Calu3 (cell line): ENCODE measurements around the gene CALY. TPM values are rescaled to one million over a fixed set of nuclear protein-coding genes. Genes with fewer than 3 reads are reported as not detected.

ENCODE experiments used
- BruUV-seq: library from RNA; stranded (reverse); fragments of 400-500 nt; replicated peaks from 2 replicates; lab custom pipeline; 2021; lab: Mats Ljungman, UMichigan
- CTCF ChIA-PET: fragments of 300-600 bp; sonication (Branson Sonifier 250); formaldehyde crosslinking; loops from one replicate; lab custom pipeline; 2022; ENCODE audit warnings: antibody characterized with exemption; lab: Charles Lee
- DNase-seq: peaks from one replicate; pipeline ENCODE4 v3.0.0; 2022
- H3K27ac Mint-ChIP-seq: one replicate; pipeline ENCODE4 v1.8.0; 2022; ENCODE audit warnings: mixed read lengths; ENCODE audit not compliant: unreplicated experiment
- H3K27me3 Mint-ChIP-seq: one replicate; pipeline ENCODE4 v1.8.0; 2022; ENCODE audit warnings: mixed read lengths; ENCODE audit not compliant: unreplicated experiment
- H3K36me3 Mint-ChIP-seq: one replicate; pipeline ENCODE4 v1.8.0; 2022; ENCODE audit warnings: mild to moderate bottlenecking, moderate library complexity, mixed read lengths; ENCODE audit not compliant: insufficient read depth, unreplicated experiment
- H3K4me1 Mint-ChIP-seq: one replicate; pipeline ENCODE4 v1.8.0; 2022; ENCODE audit warnings: mild to moderate bottlenecking, low read depth, mixed read lengths; ENCODE audit not compliant: unreplicated experiment
- H3K4me3 Mint-ChIP-seq: one replicate; pipeline ENCODE4 v1.8.0; 2022; ENCODE audit warnings: mild to moderate bottlenecking, low read depth, moderate library complexity, mixed read lengths; ENCODE audit not compliant: unreplicated experiment
- H3K9me3 Mint-ChIP-seq: one replicate; pipeline ENCODE4 v1.8.0; 2022; ENCODE audit warnings: low read depth, mixed read lengths; ENCODE audit not compliant: unreplicated experiment
- intact Hi-C: fragments of 100-400 bp; cut with micrococcal nuclease; formaldehyde crosslinking; loops from one replicate; pipeline ENCODE4 v1.10.0; 2022; ENCODE audit not compliant: unreplicated experiment
- total RNA-seq: library from RNA; stranded (reverse); gene quantifications from 2 replicates; pipeline ENCODE4 v1.2.3, GENCODE V29; 2022
- TF ChIP-seq, protein P1 (sequence below): fragments of 200-600 bp; IDR thresholded peaks from one replicate; pipeline ENCODE4 v1.8.0; 2022; ENCODE audit warnings: antibody characterized with exemption; ENCODE audit not compliant: unreplicated experiment

Gene CALY
- total RNA-seq, 1 experiment from 2014 or later: not detected

DNA sequence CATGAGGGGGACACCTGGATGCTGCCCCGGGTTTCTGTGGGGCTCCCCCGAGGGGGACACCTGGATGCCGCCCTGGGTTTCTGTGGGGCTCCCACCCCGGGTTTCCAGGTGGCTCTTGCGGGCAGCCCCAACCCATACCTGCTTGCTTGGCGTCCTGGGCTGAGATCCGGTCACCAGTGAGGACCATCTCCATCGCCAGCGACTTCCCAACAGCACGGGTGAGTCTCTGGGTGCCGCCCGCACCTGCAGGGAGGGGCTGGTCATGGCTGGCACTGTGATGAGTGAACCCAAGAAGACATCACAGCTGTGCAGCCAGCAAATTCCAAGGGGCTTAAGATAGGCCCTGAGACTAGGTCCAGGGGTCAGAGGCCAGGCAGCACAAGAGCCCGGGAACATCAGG, 30.1 kb upstream of the CALY start:
- CTCF ChIA-PET: no interaction called here
- no peak for DNase-seq
- Mint-ChIP-seq H3K27ac (no peak overlapping the region), H3K27me3 (no peaks in the 10 kb centered on the region), H3K36me3 (peaks cover 13% of the 10 kb centered on the region), H3K9me3 (no peaks in the 10 kb centered on the region), H3K4me3 (no peak overlapping the region), H3K4me1 (no peaks in the 10 kb centered on the region)
- TF ChIP-seq, protein P1, sequence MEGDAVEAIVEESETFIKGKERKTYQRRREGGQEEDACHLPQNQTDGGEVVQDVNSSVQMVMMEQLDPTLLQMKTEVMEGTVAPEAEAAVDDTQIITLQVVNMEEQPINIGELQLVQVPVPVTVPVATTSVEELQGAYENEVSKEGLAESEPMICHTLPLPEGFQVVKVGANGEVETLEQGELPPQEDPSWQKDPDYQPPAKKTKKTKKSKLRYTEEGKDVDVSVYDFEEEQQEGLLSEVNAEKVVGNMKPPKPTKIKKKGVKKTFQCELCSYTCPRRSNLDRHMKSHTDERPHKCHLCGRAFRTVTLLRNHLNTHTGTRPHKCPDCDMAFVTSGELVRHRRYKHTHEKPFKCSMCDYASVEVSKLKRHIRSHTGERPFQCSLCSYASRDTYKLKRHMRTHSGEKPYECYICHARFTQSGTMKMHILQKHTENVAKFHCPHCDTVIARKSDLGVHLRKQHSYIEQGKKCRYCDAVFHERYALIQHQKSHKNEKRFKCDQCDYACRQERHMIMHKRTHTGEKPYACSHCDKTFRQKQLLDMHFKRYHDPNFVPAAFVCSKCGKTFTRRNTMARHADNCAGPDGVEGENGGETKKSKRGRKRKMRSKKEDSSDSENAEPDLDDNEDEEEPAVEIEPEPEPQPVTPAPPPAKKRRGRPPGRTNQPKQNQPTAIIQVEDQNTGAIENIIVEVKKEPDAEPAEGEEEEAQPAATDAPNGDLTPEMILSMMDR: no peak
- intact Hi-C loops: no loop called here
- BruUV-seq: no TSS peak

DNA sequence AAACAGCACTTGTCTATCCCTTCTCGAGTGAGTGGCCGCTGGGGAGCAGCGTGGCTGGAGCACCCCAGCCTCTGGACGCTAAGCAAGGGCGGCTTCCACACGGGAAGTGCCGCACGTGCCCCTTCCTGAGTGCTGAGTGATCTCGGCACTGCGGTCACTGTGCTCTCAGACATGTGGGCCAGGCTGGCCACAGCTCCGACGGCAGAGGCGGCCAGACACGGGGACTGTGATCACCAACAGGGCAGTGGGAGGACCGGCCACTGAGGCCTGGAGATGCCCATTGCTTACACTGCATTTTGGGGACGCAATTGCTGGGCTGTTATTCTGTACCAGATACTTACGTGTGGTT, 29.4 kb upstream of the CALY start:
- intact Hi-C loops: no loop called here
- TF ChIP-seq, protein P1: no peak
- H3K4me1 Mint-ChIP-seq: no peaks in the 10 kb centered on the region
- no peak overlapping the region for H3K4me3 Mint-ChIP-seq
- H3K27me3 Mint-ChIP-seq: no peaks in the 10 kb centered on the region
- CTCF ChIA-PET: no interaction called here
- no peaks in the 10 kb centered on the region for H3K9me3 Mint-ChIP-seq
- no peak for DNase-seq
- H3K36me3 Mint-ChIP-seq: peaks cover 18% of the 10 kb centered on the region
- no TSS peak for BruUV-seq
- H3K27ac Mint-ChIP-seq: no peak overlapping the region

DNA sequence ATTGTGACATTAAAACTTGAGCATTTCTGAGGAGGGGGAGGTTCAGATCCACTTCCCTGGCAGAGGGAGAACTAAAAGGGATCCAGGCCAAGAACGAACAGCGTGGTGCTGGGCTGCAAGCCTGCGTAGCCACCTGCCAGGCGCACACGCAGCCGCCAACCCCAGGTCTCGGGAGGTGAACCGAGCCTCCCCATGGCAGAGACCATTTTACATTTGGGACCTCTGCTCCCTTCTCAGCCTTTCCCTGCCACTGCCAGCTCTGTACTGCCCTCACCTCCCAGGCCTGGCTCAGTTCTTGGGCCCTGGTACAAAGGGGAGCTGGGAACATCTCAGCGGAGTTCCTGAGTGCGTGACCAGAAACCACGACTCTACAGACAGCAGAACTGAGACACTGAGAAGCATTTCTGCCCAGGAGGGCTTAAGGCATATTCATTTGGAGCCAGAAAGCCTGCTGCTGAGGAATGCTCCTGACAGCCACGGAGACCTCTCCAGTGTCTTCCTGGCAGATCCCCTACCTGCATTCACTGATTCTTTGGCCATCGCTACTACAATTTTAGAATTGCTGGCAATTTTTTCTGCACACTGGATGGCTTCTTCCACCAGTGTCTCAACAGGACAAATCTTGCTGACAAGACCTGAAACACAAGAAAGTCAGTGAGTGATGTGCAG, 28.9 kb upstream of the CALY start:
- H3K27ac Mint-ChIP-seq: no peak overlapping the region
- H3K4me1 Mint-ChIP-seq: no peaks in the 10 kb centered on the region
- CTCF ChIA-PET: no interaction called here
- no peak for DNase-seq
- H3K27me3 Mint-ChIP-seq: no peaks in the 10 kb centered on the region
- intact Hi-C loops: no loop called here
- H3K9me3 Mint-ChIP-seq: no peaks in the 10 kb centered on the region
- no peak overlapping the region for H3K4me3 Mint-ChIP-seq
- peaks cover 18% of the 10 kb centered on the region for H3K36me3 Mint-ChIP-seq
- TF ChIP-seq, protein P1: no peak
- BruUV-seq: no TSS peak

DNA sequence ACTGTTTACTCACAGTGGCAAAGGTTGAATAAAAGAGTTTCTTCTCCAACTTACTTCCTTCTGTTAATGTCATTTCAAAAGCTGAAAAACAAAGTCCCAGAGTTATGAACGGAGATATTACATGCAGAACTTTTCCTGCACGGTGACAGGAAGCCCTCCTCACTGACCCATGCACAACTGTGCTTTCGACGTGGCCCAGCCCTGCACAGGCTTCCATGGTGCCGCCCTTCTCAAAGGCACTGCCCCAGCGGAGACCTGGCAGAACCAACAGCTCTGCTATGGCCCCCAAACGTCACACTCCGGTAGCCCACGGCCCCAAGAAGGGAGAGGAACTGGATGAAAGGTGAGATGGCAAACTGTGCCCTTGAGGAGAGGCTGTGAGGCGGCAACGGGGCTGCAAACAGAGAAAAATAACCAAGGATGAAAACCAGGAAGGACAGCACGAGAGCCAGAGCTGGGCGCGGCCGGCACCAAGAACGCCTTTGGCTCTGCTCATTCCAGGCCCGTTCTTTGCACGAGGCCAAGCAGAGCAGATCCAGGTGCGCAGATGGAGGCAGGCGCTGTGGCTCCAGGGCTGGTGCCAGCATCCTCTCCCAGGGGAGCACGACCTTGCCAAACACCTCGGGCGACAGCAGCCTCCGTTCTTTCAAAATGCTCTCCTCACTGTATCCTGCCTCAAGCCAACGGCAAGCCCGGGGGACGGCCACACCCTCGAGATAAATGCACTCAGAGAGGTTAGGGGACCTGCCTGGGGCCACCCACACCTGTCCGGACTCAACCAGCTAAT, 28.1 kb upstream of the CALY start:
- CTCF ChIA-PET: no interaction called here
- Mint-ChIP-seq H3K4me3 (no peak overlapping the region), H3K36me3 (peaks cover 18% of the 10 kb centered on the region), H3K4me1 (no peaks in the 10 kb centered on the region), H3K9me3 (no peaks in the 10 kb centered on the region), H3K27me3 (no peaks in the 10 kb centered on the region), H3K27ac (no peak overlapping the region)
- intact Hi-C loops: no loop called here
- TF ChIP-seq, protein P1: no peak
- no TSS peak for BruUV-seq
- no peak for DNase-seq
